ENCODE measurements around the gene PPIP5K1.

The PPIP5K1 gene

GRCh38 chr15:43488790-43489189 lies 101.2 kb downstream of the PPIP5K1 start:
- DNase-seq, result no peak

- DNase-seq, result no peak
Observed at GRCh38 chr15:43487271-43487895, 102.6 kb downstream of the PPIP5K1 start.

- no peak for DNase-seq
Observed at GRCh38 chr15:43484455-43484854, 105.6 kb downstream of the PPIP5K1 start.

Measured in fibroblast of skin of abdomen (primary cell).